Keratinocyte (primary cell): ENCODE results near the gene SLC6A3. TPM values are rescaled to one million over a fixed set of nuclear protein-coding genes. Genes with fewer than 3 reads are reported as not detected.

ENCODE experiments used
- DNase-seq: peaks from one replicate; pipeline ENCODE4 v3.0.0-alpha.2; 2011; ENCODE audit warnings: low read depth, missing footprints, low spot score
- FAIRE-seq: peaks from 2 replicates; lab custom pipeline; 2011; peaks lifted over from hg19 to GRCh38; lab: Jason Lieb, UNC
- H2AFZ ChIP-seq: 2 replicates; pipeline ENCODE4 v1.6.0; 2012; ENCODE audit warnings: low read length, control low read depth, inconsistent platforms; ENCODE audit not compliant: control insufficient read depth
- H3K27ac ChIP-seq: 2 replicates; pipeline ENCODE4 v1.5.1; 2011; ENCODE audit warnings: low read length; ENCODE audit not compliant: control insufficient read depth, insufficient read depth
- H3K27me3 ChIP-seq: 3 replicates; pipeline ENCODE4 v1.6.0; 2011; ENCODE audit warnings: low read length; ENCODE audit not compliant: control insufficient read depth, insufficient read depth; ENCODE audit errors: extremely low read depth
- H3K36me3 ChIP-seq, 2 experiments: 2 replicates in 1 of 2; 3 replicates in 1 of 2; pipeline ENCODE4 v1.5.1; 2011; ENCODE audit warnings: low read length in 2 of 2, mild to moderate bottlenecking in 1 of 2; ENCODE audit not compliant: control insufficient read depth in 2 of 2, insufficient read depth in 2 of 2; ENCODE audit errors: extremely low read depth in 1 of 2
- H3K4me1 ChIP-seq: 3 replicates; pipeline ENCODE4 v1.5.1; 2011; ENCODE audit warnings: low read length; ENCODE audit not compliant: control insufficient read depth, insufficient read depth; ENCODE audit errors: extremely low read depth
- H3K4me2 ChIP-seq: 3 replicates; pipeline ENCODE4 v1.6.0; 2011; ENCODE audit warnings: low read depth, low read length; ENCODE audit not compliant: control insufficient read depth, insufficient read depth; ENCODE audit errors: extremely low read depth
- H3K4me3 ChIP-seq, 3 experiments: fragments of 200-600 bp in 1 of 3; sonication (generic) in 1 of 3; 2 replicates in 2 of 3; 3 replicates in 1 of 3; pipeline ENCODE4 v1.5.1; 2011 to 2016; ENCODE audit warnings: low read length in 3 of 3, mild to moderate bottlenecking in 3 of 3, control low read depth in 2 of 3, inconsistent platforms in 1 of 3, low read depth in 1 of 3, mixed read lengths in 1 of 3, mixed run types in 1 of 3, moderate library complexity in 1 of 3; ENCODE audit not compliant: control insufficient read depth in 2 of 3, insufficient read depth in 2 of 3; ENCODE audit errors: extremely low read depth in 1 of 3
- H3K79me2 ChIP-seq: 2 replicates; pipeline ENCODE4 v1.6.0; 2012; ENCODE audit warnings: low read length; ENCODE audit not compliant: control insufficient read depth, insufficient read depth
- H3K9ac ChIP-seq: 3 replicates; pipeline ENCODE4 v1.6.0; 2011; ENCODE audit warnings: low read length; ENCODE audit not compliant: control insufficient read depth, insufficient read depth; ENCODE audit errors: extremely low read depth
- H3K9me1 ChIP-seq: 3 replicates; pipeline ENCODE4 v1.6.0; 2011; ENCODE audit warnings: low read length; ENCODE audit not compliant: control insufficient read depth, insufficient read depth; ENCODE audit errors: extremely low read depth
- H3K9me3 ChIP-seq: 2 replicates; pipeline ENCODE4 v1.5.1; 2012; ENCODE audit warnings: low read depth, low read length; ENCODE audit not compliant: control insufficient read depth
- H4K20me1 ChIP-seq: 3 replicates; pipeline ENCODE4 v1.6.0; 2011; ENCODE audit warnings: low read length; ENCODE audit not compliant: control insufficient read depth, insufficient read depth; ENCODE audit errors: extremely low read depth
- EZH2 ChIP-seq: IDR thresholded peaks from one replicate; pipeline ENCODE4 v1.6.1; 2012; ENCODE audit warnings: inconsistent platforms, mild to moderate bottlenecking, low read length, moderate library complexity
- dilution Hi-C: fragments of 300-500 bp; cut with MboI; formaldehyde crosslinking; loops from one replicate; pipeline ENCODE4 v1.7.0; 2020; ENCODE audit warnings: low sequenced_read_pairs; ENCODE audit not compliant: extremely low pct_ligation_motif_present
- polyA plus RNA-seq, 5 experiments: library from polyadenylated mRNA; depleted of rRNA in 3 of 5; stranded (reverse) in 3 of 5; stranded (forward) in 1 of 5; unstranded in 1 of 5; fragments of >200 nt; gene quantifications; 1 replicate in 1 of 5; 2 replicates in 3 of 5; 3 replicates in 1 of 5; pipeline versions ENCODE4 v1.2.1 to v1.2.3, GENCODE V29; 2011 to 2012; ENCODE audit warnings: missing spikeins in 2 of 5, low read depth in 1 of 5, low replicate concordance in 1 of 5
- TF ChIP-seq, protein P1 (sequence below), 3 experiments: IDR thresholded peaks in 1 of 3; conservative IDR thresholded peaks in 1 of 3; optimal IDR thresholded peaks in 1 of 3; 2 replicates in 2 of 3; 3 replicates in 1 of 3; pipeline versions ENCODE3 to v1.5.1; 2011; ENCODE audit warnings: low read length in 3 of 3, mild to moderate bottlenecking in 3 of 3, moderate library complexity in 2 of 3, control low read depth in 1 of 3, inconsistent platforms in 1 of 3; ENCODE audit not compliant: insufficient read depth in 2 of 3; ENCODE audit errors: extremely low read depth in 1 of 3

Gene SLC6A3
- polyA plus RNA-seq, 1 donor (not counting 4 experiments of a cell fraction or from before 2014, with no cell fraction given) = 0.03 TPM

DNA sequence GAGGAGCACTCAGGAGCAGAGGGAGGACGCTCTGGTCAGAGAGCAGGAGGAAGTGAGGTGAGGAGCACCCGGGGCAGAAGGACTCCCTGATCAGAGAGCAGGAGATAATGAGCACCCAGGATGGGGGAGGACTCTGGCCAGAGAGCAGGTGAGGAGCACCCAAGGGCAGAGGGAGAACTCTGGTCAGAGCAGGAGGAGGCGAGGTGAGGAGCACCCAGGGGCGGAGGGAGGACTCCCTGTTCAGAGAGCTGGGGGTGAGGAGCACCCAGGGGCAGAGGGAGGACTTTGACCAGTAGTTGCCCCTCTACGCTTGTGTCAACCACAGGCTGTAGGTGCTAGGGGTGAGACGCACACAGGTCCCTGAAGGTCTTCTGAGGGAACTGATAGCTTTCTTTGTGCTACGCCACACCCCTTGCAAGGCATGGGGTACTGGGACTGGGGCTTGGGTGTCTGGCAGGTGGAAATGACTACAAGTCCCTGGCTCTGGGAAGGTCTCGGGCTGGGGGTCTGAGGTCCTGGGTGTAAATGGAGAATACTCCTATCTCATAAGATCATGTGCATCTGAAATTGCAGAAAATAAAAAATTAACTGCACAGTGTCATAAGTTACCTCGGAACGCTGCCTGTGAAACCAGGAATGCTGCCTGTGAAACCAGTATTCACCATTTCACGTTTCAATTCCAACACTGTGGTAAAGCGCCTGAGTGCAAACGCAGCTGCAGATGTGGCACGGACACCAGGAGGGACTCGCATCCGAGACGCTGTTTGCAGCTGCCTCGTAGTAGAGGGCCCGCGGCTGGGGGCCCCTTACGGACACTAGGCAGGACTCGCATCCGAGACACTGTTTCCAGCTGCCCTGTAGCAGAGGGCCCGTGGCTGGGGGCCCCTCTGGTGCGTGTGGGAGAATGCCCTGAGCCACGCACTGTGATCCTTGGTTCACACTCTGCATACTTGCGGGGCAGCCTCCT is 27.0 kb upstream of the SLC6A3 start:
- H3K9me3 ChIP-seq = no peaks in the 10 kb centered on the region
- peaks cover 11 to 23% of the 10 kb centered on the region in 2 experiments for H3K36me3 ChIP-seq
- H2AFZ ChIP-seq = no peak overlapping the region
- no peak overlapping the region for H3K4me2 ChIP-seq
- H3K4me3 ChIP-seq = no peak overlapping the region
- H3K9me1 ChIP-seq = no peaks in the 10 kb centered on the region
- no peak overlapping the region for H3K27ac ChIP-seq
- H3K79me2 ChIP-seq = no peaks in the 10 kb centered on the region
- peaks cover 5% of the 10 kb centered on the region for H3K4me1 ChIP-seq
- TF ChIP-seq, protein P1, sequence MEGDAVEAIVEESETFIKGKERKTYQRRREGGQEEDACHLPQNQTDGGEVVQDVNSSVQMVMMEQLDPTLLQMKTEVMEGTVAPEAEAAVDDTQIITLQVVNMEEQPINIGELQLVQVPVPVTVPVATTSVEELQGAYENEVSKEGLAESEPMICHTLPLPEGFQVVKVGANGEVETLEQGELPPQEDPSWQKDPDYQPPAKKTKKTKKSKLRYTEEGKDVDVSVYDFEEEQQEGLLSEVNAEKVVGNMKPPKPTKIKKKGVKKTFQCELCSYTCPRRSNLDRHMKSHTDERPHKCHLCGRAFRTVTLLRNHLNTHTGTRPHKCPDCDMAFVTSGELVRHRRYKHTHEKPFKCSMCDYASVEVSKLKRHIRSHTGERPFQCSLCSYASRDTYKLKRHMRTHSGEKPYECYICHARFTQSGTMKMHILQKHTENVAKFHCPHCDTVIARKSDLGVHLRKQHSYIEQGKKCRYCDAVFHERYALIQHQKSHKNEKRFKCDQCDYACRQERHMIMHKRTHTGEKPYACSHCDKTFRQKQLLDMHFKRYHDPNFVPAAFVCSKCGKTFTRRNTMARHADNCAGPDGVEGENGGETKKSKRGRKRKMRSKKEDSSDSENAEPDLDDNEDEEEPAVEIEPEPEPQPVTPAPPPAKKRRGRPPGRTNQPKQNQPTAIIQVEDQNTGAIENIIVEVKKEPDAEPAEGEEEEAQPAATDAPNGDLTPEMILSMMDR (optimal IDR thresholded peaks at IDR 0.05 in 1 of 3, IDR thresholded peaks at IDR 0.05 in 1 of 3, conservative IDR thresholded peaks at IDR 0.05 in 1 of 3; ENCODE audit: extremely low read depth in 1 of 3, insufficient read depth in 2 of 3, low read length in 3 of 3) = no peak
- no peak for TF ChIP-seq EZH2
- H4K20me1 ChIP-seq = no peaks in the 10 kb centered on the region
- H3K27me3 ChIP-seq = no peaks in the 10 kb centered on the region
- FAIRE-seq = no peak
- H3K9ac ChIP-seq = no peak overlapping the region
- dilution Hi-C loops = no loop called here
- DNase-seq = no peak

- Histone ChIP-seq H3K79me2 (no peaks in the 10 kb centered on the region), H3K9me3 (no peaks in the 10 kb centered on the region), H3K36me3 (peaks cover 13 to 16% of the 10 kb centered on the region in 2 experiments), H3K9ac (no peak overlapping the region), H3K4me2 (no peak overlapping the region), H3K27me3 (no peaks in the 10 kb centered on the region), H3K4me1 (peaks cover 5% of the 10 kb centered on the region), H3K9me1 (no peaks in the 10 kb centered on the region), H3K4me3 (no peak overlapping the region), H2AFZ (no peak overlapping the region), H3K27ac (no peak overlapping the region), H4K20me1 (no peaks in the 10 kb centered on the region)
- dilution Hi-C loops = no loop called here
- DNase-seq (no peak), FAIRE-seq (no peak)
- TF ChIP-seq, protein P1 (optimal IDR thresholded peaks at IDR 0.05 in 1 of 3, IDR thresholded peaks at IDR 0.05 in 1 of 3, conservative IDR thresholded peaks at IDR 0.05 in 1 of 3; ENCODE audit: extremely low read depth in 1 of 3, insufficient read depth in 2 of 3, low read length in 3 of 3) = no peak
- no peak for TF ChIP-seq EZH2
Observed at GRCh38 chr5:1471240-1471853, 26.1 kb upstream of the SLC6A3 start.
